Spleen (tissue), 7 donors: ENCODE results near the gene TAC3.

Experiments
- POLR2A ChIP-seq, 3 donors: fragments of 450-650 bp; IDR thresholded peaks; one replicate each; pipeline ENCODE4 v1.5.1; 2017; ENCODE audit warnings: antibody characterized with exemption in 3 of 3, mild to moderate bottlenecking in 1 of 3
- TF ChIP-seq, protein P1 (sequence below), 11 experiments: fragments of 200-600 bp in 7 of 11; fragments of 450-650 bp in 4 of 11; sonication (generic) in 4 of 11; IDR thresholded peaks in 8 of 11; conservative IDR thresholded peaks in 3 of 11; 1 replicate in 7 of 11; 2 replicates in 4 of 11; pipeline versions ENCODE4 v1.4.0 to v1.8.0; 2016 to 2021; ENCODE audit warnings: antibody characterized with exemption in 11 of 11, inconsistent platforms in 4 of 11, mild to moderate bottlenecking in 1 of 11
- donor health status: DM: no; HTN: no; CAD: no; lungs with moderate emphysema.
- donor health status: DM: no; HTN: no; CAD: no.
- donor health status: DM: no; HTN: no; CAD: no.

DNA sequence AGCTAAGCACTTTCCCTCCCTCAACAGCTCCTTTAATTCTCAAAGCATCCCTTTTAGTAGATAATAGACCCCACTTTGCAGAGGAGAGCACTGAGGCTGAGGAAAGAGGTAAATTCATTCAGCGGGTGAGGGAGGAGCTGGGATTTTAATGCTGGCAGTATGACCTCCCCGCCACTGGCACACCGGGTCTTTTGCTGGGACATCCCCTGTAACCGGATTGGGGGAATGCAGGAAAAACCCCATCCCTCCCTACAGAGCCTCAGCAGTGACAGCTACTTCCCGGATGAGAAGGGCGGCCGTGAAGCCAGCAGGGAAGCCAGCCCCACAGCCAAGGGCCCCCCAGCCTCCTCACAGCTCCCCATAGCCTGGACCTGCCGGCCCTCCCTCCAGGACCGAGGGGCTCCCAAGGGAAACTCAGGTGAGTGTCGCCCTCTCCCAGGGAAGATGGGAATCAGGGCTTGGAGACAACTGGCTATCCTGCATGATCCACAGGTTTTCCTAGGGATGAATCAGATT, 22.0 kb downstream of the TAC3 start:
- TF ChIP-seq, protein P1, sequence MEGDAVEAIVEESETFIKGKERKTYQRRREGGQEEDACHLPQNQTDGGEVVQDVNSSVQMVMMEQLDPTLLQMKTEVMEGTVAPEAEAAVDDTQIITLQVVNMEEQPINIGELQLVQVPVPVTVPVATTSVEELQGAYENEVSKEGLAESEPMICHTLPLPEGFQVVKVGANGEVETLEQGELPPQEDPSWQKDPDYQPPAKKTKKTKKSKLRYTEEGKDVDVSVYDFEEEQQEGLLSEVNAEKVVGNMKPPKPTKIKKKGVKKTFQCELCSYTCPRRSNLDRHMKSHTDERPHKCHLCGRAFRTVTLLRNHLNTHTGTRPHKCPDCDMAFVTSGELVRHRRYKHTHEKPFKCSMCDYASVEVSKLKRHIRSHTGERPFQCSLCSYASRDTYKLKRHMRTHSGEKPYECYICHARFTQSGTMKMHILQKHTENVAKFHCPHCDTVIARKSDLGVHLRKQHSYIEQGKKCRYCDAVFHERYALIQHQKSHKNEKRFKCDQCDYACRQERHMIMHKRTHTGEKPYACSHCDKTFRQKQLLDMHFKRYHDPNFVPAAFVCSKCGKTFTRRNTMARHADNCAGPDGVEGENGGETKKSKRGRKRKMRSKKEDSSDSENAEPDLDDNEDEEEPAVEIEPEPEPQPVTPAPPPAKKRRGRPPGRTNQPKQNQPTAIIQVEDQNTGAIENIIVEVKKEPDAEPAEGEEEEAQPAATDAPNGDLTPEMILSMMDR (IDR thresholded peaks at IDR 0.05 in 8 of 11, conservative IDR thresholded peaks at IDR 0.05 in 3 of 11) = no peak
- TF ChIP-seq POLR2A (IDR thresholded peaks at IDR 0.05) = no peak
